ENCODE results near the gene ISLR2.

The ISLR2 gene

GRCh38 chr15:74165461-74165860 is 35.1 kb downstream of the ISLR2 start:
- H3K4me1 ChIP-seq = no peaks in the 10 kb centered on the region
- H3K79me2 ChIP-seq = no peaks in the 10 kb centered on the region
- no peak overlapping the region for H3K4me2 ChIP-seq (ENCODE audit: low read length)
- no peak overlapping the region for H3K4me3 ChIP-seq (ENCODE audit: low read depth, low read length)
- H2AFZ ChIP-seq = no peak overlapping the region
- no peaks in the 10 kb centered on the region for H3K36me3 ChIP-seq (ENCODE audit: control insufficient read depth, insufficient read depth, low read length)
- H3K27me3 ChIP-seq (ENCODE audit: control insufficient read depth, insufficient read depth, low read length) = no peaks in the 10 kb centered on the region
- H3K27ac ChIP-seq = no peak overlapping the region
- no peaks in the 10 kb centered on the region for H3K9me3 ChIP-seq (ENCODE audit: control insufficient read depth, low read length)
- H3K9ac ChIP-seq = no peak overlapping the region
- no peak for TF ChIP-seq CTCF (IDR thresholded peaks at IDR 0.05)

- no peak overlapping the region for H3K27ac ChIP-seq
Measured at GRCh38 chr15:74167891-74168331, 37.5 kb downstream of the ISLR2 start.

DNA sequence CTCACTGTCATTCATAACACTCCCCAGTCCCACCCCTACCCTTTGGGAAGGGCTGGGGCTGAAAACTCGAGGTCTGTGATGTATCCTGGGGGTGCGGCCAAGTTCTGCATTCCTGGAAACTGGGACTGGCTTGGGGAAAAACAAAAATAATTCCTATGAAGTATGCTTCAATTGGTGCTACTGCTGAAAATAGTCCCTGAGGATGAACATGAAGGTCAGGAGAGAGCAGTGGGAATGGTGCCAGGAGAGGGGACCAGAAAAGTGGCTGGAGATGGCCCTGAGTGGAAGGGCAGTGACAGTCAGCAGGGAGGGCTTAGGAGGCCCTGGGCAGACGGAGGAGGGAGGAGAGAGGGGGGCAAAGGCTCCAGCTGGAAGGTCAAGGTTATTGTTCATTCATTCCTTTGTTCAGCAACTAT is 38.3 kb downstream of the ISLR2 start:
- TF ChIP-seq CTCF (IDR thresholded peaks at IDR 0.05) = no peak
- H3K9me3 ChIP-seq (ENCODE audit: control insufficient read depth, low read length) = no peaks in the 10 kb centered on the region
- no peak overlapping the region for H3K9ac ChIP-seq
- H3K79me2 ChIP-seq = no peaks in the 10 kb centered on the region
- no peaks in the 10 kb centered on the region for H3K36me3 ChIP-seq (ENCODE audit: control insufficient read depth, insufficient read depth, low read length)
- no peak overlapping the region for H3K4me2 ChIP-seq (ENCODE audit: low read length)
- no peak overlapping the region for H3K4me3 ChIP-seq (ENCODE audit: low read depth, low read length)
- no peak overlapping the region for H2AFZ ChIP-seq
- no peak overlapping the region for H3K27ac ChIP-seq
- H3K4me1 ChIP-seq = no peaks in the 10 kb centered on the region
- H3K27me3 ChIP-seq (ENCODE audit: control insufficient read depth, insufficient read depth, low read length) = no peaks in the 10 kb centered on the region

More at GRCh38 chr15:74167891-74168331, 37.5 kb downstream of the ISLR2 start:
- TF ChIP-seq CTCF (IDR thresholded peaks at IDR 0.05) = no peak
- Histone ChIP-seq H3K4me1 (no peaks in the 10 kb centered on the region), H3K27me3 (ENCODE audit: control insufficient read depth, insufficient read depth, low read length) (no peaks in the 10 kb centered on the region), H3K4me2 (ENCODE audit: low read length) (no peak overlapping the region), H3K9ac (no peak overlapping the region), H3K79me2 (no peaks in the 10 kb centered on the region), H3K9me3 (ENCODE audit: control insufficient read depth, low read length) (no peaks in the 10 kb centered on the region), H3K36me3 (ENCODE audit: control insufficient read depth, insufficient read depth, low read length) (no peaks in the 10 kb centered on the region), H3K4me3 (ENCODE audit: low read depth, low read length) (no peak overlapping the region), H2AFZ (no peak overlapping the region)

DNA sequence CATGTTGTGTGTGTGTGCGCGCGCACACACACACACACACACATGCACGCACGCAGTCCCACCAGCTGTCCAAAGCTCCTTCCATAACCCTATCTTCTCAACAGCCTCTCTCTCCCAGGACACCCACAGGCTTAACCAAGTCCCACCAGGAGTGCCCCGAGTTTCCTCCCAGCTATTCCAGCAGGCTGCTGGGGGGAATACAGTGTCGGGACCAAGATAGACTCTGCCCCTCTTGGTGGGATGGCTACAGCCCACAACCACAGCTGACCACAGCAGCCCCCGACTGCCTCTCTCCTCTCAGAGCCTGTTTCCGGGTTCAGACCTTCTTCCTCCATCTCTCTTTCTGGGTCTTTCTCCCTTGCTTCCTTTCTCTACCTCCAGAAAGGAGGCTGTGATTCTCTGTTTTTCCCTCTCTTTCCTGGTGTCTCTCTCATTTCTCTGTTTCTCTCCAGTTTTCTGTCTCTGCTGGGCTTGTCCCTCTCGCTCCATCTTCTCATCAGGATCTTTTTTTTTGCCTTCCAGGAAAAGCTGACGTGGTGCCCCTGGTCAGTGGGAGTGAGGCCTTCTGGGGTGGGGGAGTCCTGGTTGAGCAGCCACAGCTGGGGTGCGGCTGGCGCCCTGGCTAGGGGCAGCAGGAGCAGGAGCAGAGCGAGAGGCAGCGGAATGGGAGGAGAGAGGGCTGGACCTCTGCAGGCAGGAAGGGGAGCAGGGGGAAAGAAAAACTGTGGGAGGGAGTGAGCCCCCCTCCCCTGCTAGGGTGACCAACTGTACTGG is 39.9 kb downstream of the ISLR2 start:
- Histone ChIP-seq H3K9ac (no peak overlapping the region), H3K4me3 (ENCODE audit: low read depth, low read length) (no peak overlapping the region), H3K36me3 (ENCODE audit: control insufficient read depth, insufficient read depth, low read length) (no peaks in the 10 kb centered on the region), H3K9me3 (ENCODE audit: control insufficient read depth, low read length) (no peaks in the 10 kb centered on the region), H3K27me3 (ENCODE audit: control insufficient read depth, insufficient read depth, low read length) (no peaks in the 10 kb centered on the region), H3K27ac (no peak overlapping the region), H3K4me2 (ENCODE audit: low read length) (no peak overlapping the region), H2AFZ (no peak overlapping the region), H3K79me2 (no peaks in the 10 kb centered on the region), H3K4me1 (no peaks in the 10 kb centered on the region)
- no peak for TF ChIP-seq CTCF (IDR thresholded peaks at IDR 0.05)

Data from parathyroid adenoma (tissue), 2 donors.